Naive thymus-derived CD4-positive, alpha-beta T cell (primary cell): ENCODE measurements around the gene LHCGR. TPM values are rescaled to one million over a fixed set of nuclear protein-coding genes. Genes with fewer than 3 reads are reported as not detected.

ENCODE experiments used
- ATAC-seq: fragments of 150-1000 bp; cut with Tn5 transposase; 2 replicates; pipeline ENCODE4 v1.10.0; 2021; ENCODE audit warnings: mild to moderate bottlenecking, moderate library complexity
- CTCF ChIA-PET: fragments of 350-600 bp; sonication (Branson Sonifier 250); formaldehyde crosslinking; loops from one replicate; lab custom pipeline; 2021; ENCODE audit warnings: antibody characterized with exemption; lab: Charles Lee
- POLR2A ChIA-PET: fragments of 350-600 bp; sonication (Branson Sonifier 250); formaldehyde crosslinking; loops from one replicate; lab custom pipeline; 2021; ENCODE audit warnings: antibody characterized with exemption, inconsistent platforms; lab: Charles Lee
- DNase-seq, 9 donors: peaks; one replicate each; pipeline versions ENCODE4 v3.0.0 to v3.0.0-alpha.2; 2020 to 2022; ENCODE audit warnings: mixed read lengths in 1 of 9
- H3K27ac ChIP-seq: one replicate; pipeline ENCODE4 v1.7.0; 2013; ENCODE audit warnings: mild to moderate bottlenecking, low read depth, low read length, moderate library complexity
- H3K27me3 ChIP-seq, 2 donors: one replicate each; pipeline ENCODE4 v1.7.0; 2013; ENCODE audit warnings: low read length in 2 of 2, mild to moderate bottlenecking in 2 of 2, moderate library complexity in 2 of 2; ENCODE audit not compliant: control insufficient read depth in 2 of 2, insufficient read depth in 2 of 2
- H3K36me3 ChIP-seq, 3 experiments: 1 replicate in 2 of 3; 2 replicates in 1 of 3; pipeline ENCODE4 v1.7.0; 2013; ENCODE audit warnings: low read length in 3 of 3, mild to moderate bottlenecking in 3 of 3, moderate library complexity in 1 of 3; ENCODE audit not compliant: insufficient read depth in 3 of 3, control insufficient read depth in 2 of 3
- H3K4me1 ChIP-seq, 2 donors: one replicate each; pipeline ENCODE4 v1.7.0; 2013; ENCODE audit warnings: low read length in 2 of 2, mild to moderate bottlenecking in 2 of 2, moderate library complexity in 1 of 2; ENCODE audit not compliant: control insufficient read depth in 2 of 2, insufficient read depth in 2 of 2
- H3K4me3 ChIP-seq: 2 replicates; pipeline ENCODE4 v1.7.0; 2013; ENCODE audit warnings: mild to moderate bottlenecking, low read length
- H3K9me3 ChIP-seq, 3 experiments: 1 replicate in 2 of 3; 2 replicates in 1 of 3; pipeline ENCODE4 v1.7.0; 2013; ENCODE audit warnings: low read length in 3 of 3; ENCODE audit not compliant: control insufficient read depth in 2 of 3
- H3K27ac Mint-ChIP-seq, 9 donors: one replicate each; pipeline ENCODE4 v1.8.0; 2020 to 2022; ENCODE audit warnings: mixed read lengths in 9 of 9, mild to moderate bottlenecking in 8 of 9, moderate library complexity in 5 of 9, inconsistent platforms in 2 of 9
- H3K27me3 Mint-ChIP-seq, 5 donors: one replicate each; pipeline ENCODE4 v1.8.0; 2021 to 2022; ENCODE audit warnings: mixed read lengths in 5 of 5, mild to moderate bottlenecking in 1 of 5
- H3K36me3 Mint-ChIP-seq, 5 donors: one replicate each; pipeline ENCODE4 v1.8.0; 2020 to 2022; ENCODE audit warnings: mixed read lengths in 5 of 5, mild to moderate bottlenecking in 3 of 5, inconsistent platforms in 1 of 5
- H3K4me1 Mint-ChIP-seq, 7 donors: one replicate each; pipeline ENCODE4 v1.8.0; 2020 to 2022; ENCODE audit warnings: mixed read lengths in 7 of 7, mild to moderate bottlenecking in 3 of 7, inconsistent platforms in 1 of 7
- H3K4me3 Mint-ChIP-seq, 10 donors: one replicate each; pipeline ENCODE4 v1.8.0; 2020 to 2022; ENCODE audit warnings: mild to moderate bottlenecking in 10 of 10, mixed read lengths in 10 of 10, moderate library complexity in 6 of 10, inconsistent platforms in 2 of 10
- H3K9me3 Mint-ChIP-seq, 11 donors: one replicate each; pipeline ENCODE4 v1.8.0; 2020 to 2022; ENCODE audit warnings: mixed read lengths in 11 of 11, mild to moderate bottlenecking in 4 of 11, inconsistent platforms in 1 of 11, moderate library complexity in 1 of 11
- intact Hi-C, 2 donors: fragments of 100-400 bp; cut with micrococcal nuclease; formaldehyde crosslinking; loops; one replicate each; pipeline ENCODE4 v1.15.1; 2023
- polyA plus RNA-seq, 2 donors: library from polyadenylated mRNA; unstranded; fragments of 300-500 nt; fragmentation: Illumina TruSeq; gene quantifications; one replicate each; pipeline ENCODE4 v1.2.3, GENCODE V29; 2021
- total RNA-seq, 6 experiments: library from RNA in 5 of 6; stranded (reverse) in 5 of 6; gene quantifications; 1 replicate in 5 of 6; 2 replicates in 1 of 6; pipeline ENCODE4 v1.2.3 and lab custom pipeline; 2021 to 2026

The LHCGR gene
- total and polyA plus RNA-seq, 7 experiments from 2014 or later: not detected

GRCh38 chr2:48714245-48714644 is 41.3 kb downstream of the LHCGR start:
- H3K27ac ChIP-seq: no peak overlapping the region
- intact Hi-C loops: no loop called here
- H3K9me3 ChIP-seq: no peaks in the 10 kb centered on the region
- H3K36me3 ChIP-seq: no peaks in the 10 kb centered on the region
- peaks cover 0 to 2% (median 0%) of the 10 kb centered on the region in 11 donors for H3K9me3 Mint-ChIP-seq
- H3K4me1 Mint-ChIP-seq: peaks cover 0 to 6% (median 0%) of the 10 kb centered on the region in 7 donors
- H3K27me3 Mint-ChIP-seq: peaks cover 3 to 37% (median 18%) of the 10 kb centered on the region in 5 donors
- no peak overlapping the region for H3K4me3 Mint-ChIP-seq
- H3K4me1 ChIP-seq: no peaks in the 10 kb centered on the region
- H3K4me3 ChIP-seq: no peak overlapping the region
- ChIA-PET CTCF (no interaction called here), POLR2A (no interaction called here)
- ATAC-seq (no peak), DNase-seq (no peak)
- H3K27me3 ChIP-seq: peaks cover 0 to 4% of the 10 kb centered on the region in 2 donors
- no peak overlapping the region for H3K27ac Mint-ChIP-seq
- no peaks in the 10 kb centered on the region for H3K36me3 Mint-ChIP-seq

- H3K4me3 ChIP-seq: no peak overlapping the region
- peak overlapping the region in 2 of 10 donors; percentile 10 to 27 for H3K4me3 Mint-ChIP-seq
- no peaks in the 10 kb centered on the region for H3K9me3 ChIP-seq
- H3K4me1 ChIP-seq: no peaks in the 10 kb centered on the region
- no peaks in the 10 kb centered on the region for H3K36me3 Mint-ChIP-seq
- intact Hi-C loops: no loop called here
- no peaks in the 10 kb centered on the region for H3K36me3 ChIP-seq
- no peak overlapping the region for H3K27ac ChIP-seq
- H3K9me3 Mint-ChIP-seq: peaks cover 0 to 2% (median 0%) of the 10 kb centered on the region in 11 donors
- ATAC-seq (no peak), DNase-seq (peak in 1 of 9 donors; percentile 11)
- H3K27ac Mint-ChIP-seq: peak overlapping the region in 1 of 9 donors; percentile 60
- ChIA-PET CTCF (no interaction called here), POLR2A (no interaction called here)
- H3K27me3 Mint-ChIP-seq: peaks cover 3 to 37% (median 18%) of the 10 kb centered on the region in 5 donors
- H3K4me1 Mint-ChIP-seq: peaks cover 0 to 6% (median 0%) of the 10 kb centered on the region in 7 donors
- H3K27me3 ChIP-seq: peaks cover 0 to 4% of the 10 kb centered on the region in 2 donors
Observed at GRCh38 chr2:48713647-48714046, 41.9 kb downstream of the LHCGR start.

GRCh38 chr2:48712151-48712550 is 43.4 kb downstream of the LHCGR start:
- ChIA-PET POLR2A (no interaction called here), CTCF (no interaction called here)
- no peak overlapping the region for H3K27ac ChIP-seq

GRCh38 chr2:48711343-48711742 is 44.2 kb downstream of the LHCGR start:
- no peak overlapping the region for H3K4me3 ChIP-seq
- Mint-ChIP-seq H3K27ac (peak overlapping the region in 1 of 9 donors; percentile 11), H3K9me3 (peaks cover 0 to 4% (median 0%) of the 10 kb centered on the region in 11 donors), H3K4me3 (no peak overlapping the region), H3K36me3 (no peaks in the 10 kb centered on the region), H3K4me1 (peaks cover 0 to 6% (median 0%) of the 10 kb centered on the region in 7 donors), H3K27me3 (peaks cover 3 to 35% (median 16%) of the 10 kb centered on the region in 5 donors)
- no peak for ATAC-seq
- no peaks in the 10 kb centered on the region for H3K4me1 ChIP-seq
- H3K9me3 ChIP-seq: no peaks in the 10 kb centered on the region
- peaks cover 0 to 4% of the 10 kb centered on the region in 2 donors for H3K27me3 ChIP-seq
- no peak for DNase-seq
- no peaks in the 10 kb centered on the region for H3K36me3 ChIP-seq
- POLR2A ChIA-PET: no interaction called here
- CTCF ChIA-PET: no interaction called here
- intact Hi-C loops: no loop called here
- no peak overlapping the region for H3K27ac ChIP-seq

More at GRCh38 chr2:48712151-48712550, 43.4 kb downstream of the LHCGR start:
- Histone ChIP-seq H3K4me1 (no peaks in the 10 kb centered on the region), H3K4me3 (no peak overlapping the region), H3K27me3 (peaks cover 0 to 4% of the 10 kb centered on the region in 2 donors), H3K36me3 (no peaks in the 10 kb centered on the region), H3K9me3 (no peaks in the 10 kb centered on the region)
- H3K27me3 Mint-ChIP-seq: peaks cover 3 to 37% (median 18%) of the 10 kb centered on the region in 5 donors
- DNase-seq (no peak), ATAC-seq (no peak)
- peak overlapping the region in 1 of 9 donors; percentile 11 for H3K27ac Mint-ChIP-seq
- no peaks in the 10 kb centered on the region for H3K36me3 Mint-ChIP-seq
- intact Hi-C loops: no loop called here
- H3K9me3 Mint-ChIP-seq: peaks cover 0 to 2% (median 0%) of the 10 kb centered on the region in 11 donors
- peaks cover 0 to 6% (median 0%) of the 10 kb centered on the region in 7 donors for H3K4me1 Mint-ChIP-seq
- no peak overlapping the region for H3K4me3 Mint-ChIP-seq

GRCh38 chr2:48709096-48710034 is 46.2 kb downstream of the LHCGR start:
- Mint-ChIP-seq H3K9me3 (peaks cover 0 to 5% (median 0%) of the 10 kb centered on the region in 11 donors), H3K4me3 (no peak overlapping the region), H3K27me3 (peaks cover 3 to 28% (median 12%) of the 10 kb centered on the region in 5 donors), H3K36me3 (no peaks in the 10 kb centered on the region), H3K4me1 (peaks cover 0 to 6% (median 0%) of the 10 kb centered on the region in 7 donors), H3K27ac (no peak overlapping the region)
- ATAC-seq: no peak
- no peak for DNase-seq
- H3K27ac ChIP-seq: no peak overlapping the region
- intact Hi-C loops: no loop called here
- no peaks in the 10 kb centered on the region for H3K4me1 ChIP-seq
- H3K27me3 ChIP-seq: no peaks in the 10 kb centered on the region
- no peaks in the 10 kb centered on the region for H3K36me3 ChIP-seq
- POLR2A ChIA-PET: no interaction called here
- CTCF ChIA-PET: no interaction called here
- H3K9me3 ChIP-seq: no peaks in the 10 kb centered on the region
- H3K4me3 ChIP-seq: no peak overlapping the region

- H3K4me1 ChIP-seq: no peaks in the 10 kb centered on the region
- intact Hi-C loops: no loop called here
- no peak overlapping the region for H3K4me3 Mint-ChIP-seq
- H3K27ac Mint-ChIP-seq: no peak overlapping the region
- ATAC-seq: no peak
- CTCF ChIA-PET: no interaction called here
- H3K27me3 ChIP-seq: no peaks in the 10 kb centered on the region
- POLR2A ChIA-PET: no interaction called here
- no peak overlapping the region for H3K27ac ChIP-seq
- H3K36me3 ChIP-seq: no peaks in the 10 kb centered on the region
- peaks cover 3 to 19% (median 12%) of the 10 kb centered on the region in 5 donors for H3K27me3 Mint-ChIP-seq
- H3K4me3 ChIP-seq: no peak overlapping the region
- no peak for DNase-seq
- peaks cover 0 to 6% (median 0%) of the 10 kb centered on the region in 7 donors for H3K4me1 Mint-ChIP-seq
- peaks cover 0 to 5% (median under 1%) of the 10 kb centered on the region in 11 donors for H3K9me3 Mint-ChIP-seq
- no peaks in the 10 kb centered on the region for H3K36me3 Mint-ChIP-seq
- no peaks in the 10 kb centered on the region for H3K9me3 ChIP-seq
Observed at GRCh38 chr2:48707466-48707865, 48.1 kb downstream of the LHCGR start.
